PC-9 (cell line): ENCODE data around the gene FADS6.

Source experiments
- CTCF ChIP-seq: fragments of 200-600 bp; sonication (generic); conservative IDR thresholded peaks from 2 replicates; pipeline ENCODE4 v1.6.1; 2017; ENCODE audit warnings: mixed run types, antibody characterized with exemption, mild to moderate bottlenecking, moderate library complexity
- EZH2 ChIP-seq: fragments of 200-600 bp; sonication (generic); IDR thresholded peaks from 2 replicates; pipeline ENCODE4 v1.8.0; 2017; ENCODE audit warnings: antibody characterized with exemption, low read depth

GRCh38 chr17:74921769-74922168 is 28.3 kb upstream of the FADS6 start:
- TF ChIP-seq CTCF (no peak), EZH2 (no peak)
